ENCODE data around the gene CRACR2B. TPM values are rescaled to one million over a fixed set of nuclear protein-coding genes. Genes with fewer than 3 reads are reported as not detected.

The CRACR2B gene
- polyA plus RNA-seq, 3 donors from 2014 or later: 0.74 to 2.2 TPM; not detected in 1

GRCh38 chr11:848380-848931, 20.7 kb downstream of the CRACR2B start:
- Mint-ChIP-seq H3K4me3 (peak overlapping the region in 4 of 5 donors; percentile 10 to 52 (median 44)), H3K27ac (no peak overlapping the region), H3K36me3 (no peaks in the 10 kb centered on the region), H3K4me1 (peaks cover 4 to 11% of the 10 kb centered on the region in 2 donors), H3K9me3 (peaks cover 0 to 1% (median 0%) of the 10 kb centered on the region in 6 donors), H3K27me3 (ENCODE audit: low read depth in 3 of 3) (peaks cover 0 to 9% (median 6%) of the 10 kb centered on the region in 3 donors)
- DNase-seq: peak; percentile 66 to 69 (median 67)

GRCh38 chr11:849104-849824, 21.5 kb downstream of the CRACR2B start:
- no peaks in the 10 kb centered on the region for H3K36me3 Mint-ChIP-seq
- peaks cover 0 to 3% (median 0%) of the 10 kb centered on the region in 3 donors for H3K27me3 Mint-ChIP-seq (ENCODE audit: low read depth in 3 of 3)
- peaks cover 0 to 1% (median 0%) of the 10 kb centered on the region in 6 donors for H3K9me3 Mint-ChIP-seq
- no peak overlapping the region for H3K27ac Mint-ChIP-seq
- DNase-seq: no peak
- peak overlapping the region; percentile 42 to 74 (median 54) for H3K4me3 Mint-ChIP-seq
- H3K4me1 Mint-ChIP-seq: peaks cover 0 to 5% of the 10 kb centered on the region in 2 donors

- Mint-ChIP-seq H3K27me3 (ENCODE audit: low read depth in 3 of 3) (peaks cover 0 to 2% (median 0%) of the 10 kb centered on the region in 3 donors), H3K9me3 (peaks cover 0 to 1% (median 0%) of the 10 kb centered on the region in 6 donors), H3K4me3 (peak overlapping the region; percentile 27 to 67 (median 64)), H3K4me1 (peaks cover 0 to 5% of the 10 kb centered on the region in 2 donors), H3K27ac (no peak overlapping the region), H3K36me3 (no peaks in the 10 kb centered on the region)
- no peak for DNase-seq
Observed at GRCh38 chr11:849951-850774, 22.4 kb downstream of the CRACR2B start.

GRCh38 chr11:850775-851763, 23.4 kb downstream of the CRACR2B start:
- Mint-ChIP-seq H3K9me3 (peaks cover 0 to 1% (median 0%) of the 10 kb centered on the region in 6 donors), H3K27me3 (ENCODE audit: low read depth in 3 of 3) (peaks cover 0 to 2% (median 0%) of the 10 kb centered on the region in 3 donors), H3K4me3 (peak overlapping the region; percentile 26 to 54 (median 44)), H3K4me1 (peaks cover 0 to 5% of the 10 kb centered on the region in 2 donors), H3K36me3 (no peaks in the 10 kb centered on the region), H3K27ac (no peak overlapping the region)
- no peak for DNase-seq

DNA sequence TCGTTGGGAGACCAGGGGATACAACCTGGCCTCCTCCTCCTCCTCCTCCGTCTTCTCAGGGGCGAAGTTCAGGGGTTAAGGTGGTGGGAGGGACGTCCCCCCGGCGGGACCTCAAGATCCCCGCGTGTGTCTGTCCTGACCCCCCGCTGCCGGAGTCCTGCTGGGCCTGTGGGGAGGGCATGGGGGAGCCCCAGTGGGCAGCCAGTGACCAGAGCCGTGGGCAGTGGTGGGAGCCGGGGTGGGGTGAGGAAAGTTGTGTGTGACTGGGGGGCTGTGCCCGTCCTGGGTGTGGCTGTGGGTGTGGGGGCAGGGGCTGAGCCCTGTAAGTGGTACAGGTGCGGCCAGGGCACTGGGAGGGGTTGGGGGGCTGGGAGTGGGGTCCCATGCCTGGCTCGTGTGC, 25.0 kb downstream of the CRACR2B start:
- H3K9me3 Mint-ChIP-seq: peaks cover 0 to 1% (median 0%) of the 10 kb centered on the region in 6 donors
- H3K36me3 Mint-ChIP-seq: no peaks in the 10 kb centered on the region
- no peak for DNase-seq
- no peak overlapping the region for H3K4me3 Mint-ChIP-seq
- H3K27ac Mint-ChIP-seq: no peak overlapping the region
- peaks cover 10 to 19% of the 10 kb centered on the region in 2 donors for H3K4me1 Mint-ChIP-seq
- H3K27me3 Mint-ChIP-seq (ENCODE audit: low read depth in 3 of 3): peaks cover 3 to 6% (median 4%) of the 10 kb centered on the region in 3 donors

GRCh38 chr11:853682-854448, 26.1 kb downstream of the CRACR2B start:
- DNase-seq: no peak
- H3K9me3 Mint-ChIP-seq: peaks cover 0 to 1% (median 0%) of the 10 kb centered on the region in 6 donors
- no peak overlapping the region for H3K27ac Mint-ChIP-seq
- H3K36me3 Mint-ChIP-seq: no peaks in the 10 kb centered on the region
- H3K4me1 Mint-ChIP-seq: peaks cover 10 to 14% of the 10 kb centered on the region in 2 donors
- peaks cover 3 to 6% (median 4%) of the 10 kb centered on the region in 3 donors for H3K27me3 Mint-ChIP-seq (ENCODE audit: low read depth in 3 of 3)
- H3K4me3 Mint-ChIP-seq: no peak overlapping the region

DNA sequence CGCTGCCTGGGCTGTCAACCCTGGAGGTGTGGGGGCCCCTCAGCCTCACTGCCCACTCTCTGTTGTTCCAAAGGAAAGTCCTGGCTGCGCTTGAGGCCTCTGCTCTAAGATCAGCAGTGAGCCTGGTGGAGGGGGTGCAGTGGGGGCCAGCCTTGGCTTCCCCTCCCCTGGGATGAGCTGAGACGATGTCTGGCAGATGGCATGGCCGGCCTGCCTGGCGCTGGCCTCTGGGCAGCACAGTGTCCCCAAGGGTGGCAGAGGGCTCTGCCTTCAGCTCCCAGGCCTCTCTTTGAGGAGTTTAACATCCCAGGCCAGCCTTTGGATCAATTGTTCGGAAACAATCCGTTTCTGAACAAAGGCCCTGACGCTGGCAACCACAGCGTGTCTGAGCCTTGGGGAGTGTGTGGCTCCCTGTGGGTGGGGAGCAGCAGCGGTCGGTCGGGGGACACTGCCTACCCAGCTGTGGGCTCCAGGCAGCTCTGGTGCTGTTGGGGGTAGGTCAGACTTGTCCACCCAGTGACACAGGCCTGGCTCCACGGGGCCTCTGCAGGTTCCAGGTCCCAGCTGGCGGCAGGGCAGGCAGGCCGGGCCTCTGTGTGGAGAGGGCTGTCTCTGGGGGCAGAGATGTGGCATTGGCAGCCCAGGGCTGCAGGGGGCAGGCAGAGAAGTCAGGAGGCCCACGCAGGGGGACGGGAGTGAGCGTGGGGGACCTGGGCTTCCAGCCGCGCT, 27.0 kb downstream of the CRACR2B start:
- Mint-ChIP-seq H3K27me3 (ENCODE audit: low read depth in 3 of 3) (peaks cover 3 to 6% (median 4%) of the 10 kb centered on the region in 3 donors), H3K4me1 (peaks cover 10 to 14% of the 10 kb centered on the region in 2 donors), H3K27ac (no peak overlapping the region), H3K36me3 (no peaks in the 10 kb centered on the region), H3K4me3 (no peak overlapping the region), H3K9me3 (peaks cover 0 to 1% (median 0%) of the 10 kb centered on the region in 6 donors)
- DNase-seq: no peak

DNA sequence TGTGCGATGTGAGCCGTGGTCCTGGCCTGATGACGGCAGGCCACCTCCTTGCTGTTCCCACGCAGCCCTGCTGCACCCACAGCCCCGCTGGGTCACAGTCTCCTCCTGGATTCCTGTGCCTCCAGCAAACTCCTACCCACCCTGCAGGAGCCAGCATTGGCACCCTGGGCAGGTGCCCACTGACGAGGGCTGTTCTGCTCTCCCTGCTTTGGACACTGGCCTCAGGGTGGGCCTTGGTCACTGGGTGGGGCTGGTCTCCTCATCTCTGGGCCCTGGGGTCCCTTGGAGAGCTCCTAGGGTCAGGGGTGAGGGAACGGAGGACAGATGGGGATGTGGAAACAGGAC, 27.6 kb downstream of the CRACR2B start:
- DNase-seq: no peak
- Mint-ChIP-seq H3K27ac (peak overlapping the region in 1 of 6 donors; percentile 4), H3K9me3 (peaks cover 0 to 1% (median 0%) of the 10 kb centered on the region in 6 donors), H3K27me3 (ENCODE audit: low read depth in 3 of 3) (peaks cover 3 to 6% (median 4%) of the 10 kb centered on the region in 3 donors), H3K4me1 (peaks cover 10 to 14% of the 10 kb centered on the region in 2 donors), H3K4me3 (no peak overlapping the region), H3K36me3 (no peaks in the 10 kb centered on the region)

- H3K4me3 Mint-ChIP-seq: no peak overlapping the region
- H3K9me3 Mint-ChIP-seq: peaks cover 0 to 1% (median 0%) of the 10 kb centered on the region in 6 donors
- H3K27me3 Mint-ChIP-seq (ENCODE audit: low read depth in 3 of 3): peaks cover 3 to 6% (median 4%) of the 10 kb centered on the region in 3 donors
- DNase-seq: no peak
- no peaks in the 10 kb centered on the region for H3K36me3 Mint-ChIP-seq
- peaks cover 10 to 14% of the 10 kb centered on the region in 2 donors for H3K4me1 Mint-ChIP-seq
- peak overlapping the region in 1 of 6 donors; percentile 81 for H3K27ac Mint-ChIP-seq
Observed at GRCh38 chr11:855796-856195, 28.1 kb downstream of the CRACR2B start.

DNA sequence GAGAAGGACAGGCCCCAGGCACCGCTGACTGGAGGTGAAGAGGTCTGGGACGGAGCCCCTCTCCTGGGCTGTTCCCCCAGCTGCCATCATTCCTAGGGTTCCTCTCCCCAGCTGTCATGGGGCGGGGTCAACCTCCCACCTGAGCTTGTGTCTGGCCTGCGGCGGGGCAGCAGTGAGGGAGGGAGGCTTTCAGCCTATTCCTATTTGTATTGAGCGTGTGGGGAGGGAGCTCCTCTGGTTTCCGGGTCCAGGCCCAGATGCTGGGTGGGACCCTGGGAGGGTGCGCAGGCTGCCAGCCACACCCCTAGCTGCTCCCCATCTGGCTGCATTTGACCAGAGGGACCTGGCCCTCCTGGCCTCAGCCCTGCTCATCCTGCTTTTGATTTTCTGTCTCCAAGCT, 28.7 kb downstream of the CRACR2B start:
- Mint-ChIP-seq H3K27ac (peak overlapping the region in 5 of 6 donors; percentile 77 to 89 (median 84)), H3K9me3 (peaks cover 0 to 1% (median 0%) of the 10 kb centered on the region in 6 donors), H3K4me3 (no peak overlapping the region), H3K36me3 (no peaks in the 10 kb centered on the region), H3K4me1 (peaks cover 10 to 14% of the 10 kb centered on the region in 2 donors), H3K27me3 (ENCODE audit: low read depth in 3 of 3) (peaks cover 3 to 6% (median 4%) of the 10 kb centered on the region in 3 donors)
- DNase-seq: no peak

GRCh38 chr11:858053-858761, 30.5 kb downstream of the CRACR2B start:
- Mint-ChIP-seq H3K36me3 (no peaks in the 10 kb centered on the region), H3K27me3 (ENCODE audit: low read depth in 3 of 3) (peaks cover 3 to 4% (median 4%) of the 10 kb centered on the region in 3 donors), H3K4me1 (peaks cover 10 to 14% of the 10 kb centered on the region in 2 donors), H3K4me3 (no peak overlapping the region), H3K9me3 (no peaks in the 10 kb centered on the region), H3K27ac (no peak overlapping the region)
- no peak for DNase-seq
